ENCODE results near the gene TATDN2. TPM values are rescaled to one million over a fixed set of nuclear protein-coding genes. Genes with fewer than 3 reads are reported as not detected.

TATDN2 gene
- total and polyA plus RNA-seq, 9 of the 15 experiments (the other 6 are each of a cell fraction or from before 2014, with no cell fraction given): 5.2 to 44.7 (median 25.8) TPM

GRCh38 chr3:10224794-10225665 lies 23.2 kb upstream of the TATDN2 start (continued):
- TF ChIP-seq, protein P1, sequence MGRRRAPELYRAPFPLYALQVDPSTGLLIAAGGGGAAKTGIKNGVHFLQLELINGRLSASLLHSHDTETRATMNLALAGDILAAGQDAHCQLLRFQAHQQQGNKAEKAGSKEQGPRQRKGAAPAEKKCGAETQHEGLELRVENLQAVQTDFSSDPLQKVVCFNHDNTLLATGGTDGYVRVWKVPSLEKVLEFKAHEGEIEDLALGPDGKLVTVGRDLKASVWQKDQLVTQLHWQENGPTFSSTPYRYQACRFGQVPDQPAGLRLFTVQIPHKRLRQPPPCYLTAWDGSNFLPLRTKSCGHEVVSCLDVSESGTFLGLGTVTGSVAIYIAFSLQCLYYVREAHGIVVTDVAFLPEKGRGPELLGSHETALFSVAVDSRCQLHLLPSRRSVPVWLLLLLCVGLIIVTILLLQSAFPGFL (CRISPR knock-in tag; IDR thresholded peaks at IDR 0.05): no peak
- TF ChIP-seq ZNF384 (IDR thresholded peaks at IDR 0.05; ENCODE audit: low read depth, low read length): peak; percentile 36; the same call in 1 of the 2 replicates
- TF ChIP-seq, protein P2, sequence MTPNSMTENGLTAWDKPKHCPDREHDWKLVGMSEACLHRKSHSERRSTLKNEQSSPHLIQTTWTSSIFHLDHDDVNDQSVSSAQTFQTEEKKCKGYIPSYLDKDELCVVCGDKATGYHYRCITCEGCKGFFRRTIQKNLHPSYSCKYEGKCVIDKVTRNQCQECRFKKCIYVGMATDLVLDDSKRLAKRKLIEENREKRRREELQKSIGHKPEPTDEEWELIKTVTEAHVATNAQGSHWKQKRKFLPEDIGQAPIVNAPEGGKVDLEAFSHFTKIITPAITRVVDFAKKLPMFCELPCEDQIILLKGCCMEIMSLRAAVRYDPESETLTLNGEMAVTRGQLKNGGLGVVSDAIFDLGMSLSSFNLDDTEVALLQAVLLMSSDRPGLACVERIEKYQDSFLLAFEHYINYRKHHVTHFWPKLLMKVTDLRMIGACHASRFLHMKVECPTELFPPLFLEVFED (CRISPR knock-in tag; conservative IDR thresholded peaks at IDR 0.05): no peak
- TF ChIP-seq ZNF609 (CRISPR knock-in tag; IDR thresholded peaks at IDR 0.05; ENCODE audit: borderline replicate concordance): no peak
- no peak for TF ChIP-seq ZNF77 (CRISPR knock-in tag; IDR thresholded peaks at IDR 0.05)
- TF ChIP-seq MEF2A (IDR thresholded peaks at IDR 0.05; ENCODE audit: control insufficient read depth, low read depth, low read length): no peak
- no peak for TF ChIP-seq ZNF121 (CRISPR knock-in tag; conservative IDR thresholded peaks at IDR 0.05)
- no peak for TF ChIP-seq TEAD1 (CRISPR knock-in tag; IDR thresholded peaks at IDR 0.05)
- TF ChIP-seq, protein P3, sequence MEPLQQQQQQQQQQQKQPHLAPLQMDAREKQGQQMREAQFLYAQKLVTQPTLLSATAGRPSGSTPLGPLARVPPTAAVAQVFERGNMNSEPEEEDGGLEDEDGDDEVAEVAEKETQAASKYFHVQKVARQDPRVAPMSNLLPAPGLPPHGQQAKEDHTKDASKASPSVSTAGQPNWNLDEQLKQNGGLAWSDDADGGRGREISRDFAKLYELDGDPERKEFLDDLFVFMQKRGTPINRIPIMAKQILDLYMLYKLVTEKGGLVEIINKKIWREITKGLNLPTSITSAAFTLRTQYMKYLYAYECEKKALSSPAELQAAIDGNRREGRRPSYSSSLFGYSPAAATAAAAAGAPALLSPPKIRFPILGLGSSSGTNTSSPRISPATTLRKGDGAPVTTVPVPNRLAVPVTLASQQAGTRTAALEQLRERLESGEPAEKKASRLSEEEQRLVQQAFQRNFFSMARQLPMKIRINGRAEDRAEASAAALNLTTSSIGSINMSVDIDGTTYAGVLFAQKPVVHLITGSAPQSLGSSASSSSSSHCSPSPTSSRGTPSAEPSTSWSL (CRISPR knock-in tag; IDR thresholded peaks at IDR 0.05; ENCODE audit: borderline replicate concordance): no peak
- TF ChIP-seq SETDB1 (IDR thresholded peaks at IDR 0.05; ENCODE audit: low read length): no peak
- no peak for TF ChIP-seq RCOR1 (IDR thresholded peaks at IDR 0.05; ENCODE audit: borderline replicate concordance in 1 of 2, low read depth in 2 of 2, low read length in 2 of 2)
- no peak for TF ChIP-seq KLF10 (CRISPR knock-in tag; IDR thresholded peaks at IDR 0.05)
- peak; percentile 58 for TF ChIP-seq ETV1 (tag; conservative IDR thresholded peaks at IDR 0.05; ENCODE audit: low read depth)
- no peak for TF ChIP-seq BRCA1 (IDR thresholded peaks at IDR 0.05)
- no peak for TF ChIP-seq BRCA1 (CRISPR knock-in tag; IDR thresholded peaks at IDR 0.05)
- no peak for TF ChIP-seq TAF1 (IDR thresholded peaks at IDR 0.05; ENCODE audit: control insufficient read depth, extremely low read depth, insufficient read depth, low read length, severe bottlenecking)

Measured in K562 (cell line).